DND-41 (cell line): ENCODE results near the gene VHLL.

Source experiments
- ATAC-seq: fragments of 200-7000 bp; cut with Tn5 transposase; 3 replicates; pipeline ENCODE4 v1.9.1; 2021; ENCODE audit warnings: low read depth; ENCODE audit not compliant: insufficient read depth
- DNase-seq: peaks from one replicate; pipeline ENCODE4 v3.0.0-alpha.2; 2020
- H2AFZ ChIP-seq: 2 replicates; pipeline ENCODE4 v1.6.0; 2012; ENCODE audit warnings: low read depth, low read length
- H3K27ac ChIP-seq: 2 replicates; pipeline ENCODE4 v1.5.1; 2012; ENCODE audit warnings: low read length, inconsistent platforms
- H3K27me3 ChIP-seq: fragments of 200-600 bp; sonication (generic); 2 replicates; pipeline ENCODE4 v1.6.0; 2012; ENCODE audit warnings: low read length, mild to moderate bottlenecking, inconsistent platforms; ENCODE audit not compliant: insufficient read depth, poor library complexity
- H3K36me3 ChIP-seq: 2 replicates; pipeline ENCODE4 v1.5.1; 2012; ENCODE audit warnings: low read length, inconsistent platforms; ENCODE audit not compliant: insufficient read depth
- H3K4me1 ChIP-seq: 2 replicates; pipeline ENCODE4 v1.5.1; 2012; ENCODE audit warnings: mild to moderate bottlenecking, low read length; ENCODE audit not compliant: insufficient read depth
- H3K4me2 ChIP-seq: 2 replicates; pipeline ENCODE4 v1.6.0; 2012; ENCODE audit warnings: mild to moderate bottlenecking, moderate library complexity, low read length, inconsistent platforms; ENCODE audit not compliant: insufficient read depth
- H3K4me3 ChIP-seq, 2 experiments: fragments of 200-600 bp in 1 of 2; shearing (Covaris generic) in 1 of 2; 2 replicates each; pipeline ENCODE4 v1.5.1; 2012 to 2016; ENCODE audit warnings: inconsistent platforms in 2 of 2, low read length in 2 of 2, mild to moderate bottlenecking in 2 of 2, low read depth in 1 of 2, moderate library complexity in 1 of 2
- H3K79me2 ChIP-seq: 2 replicates; pipeline ENCODE4 v1.6.0; 2012; ENCODE audit warnings: low read length, inconsistent platforms; ENCODE audit not compliant: insufficient read depth
- H3K9ac ChIP-seq: 2 replicates; pipeline ENCODE4 v1.6.0; 2012; ENCODE audit warnings: low read depth, mild to moderate bottlenecking, inconsistent platforms, low read length, moderate library complexity
- H3K9me3 ChIP-seq: 2 replicates; pipeline ENCODE4 v1.5.1; 2012; ENCODE audit warnings: low read length, moderate library complexity, mild to moderate bottlenecking, inconsistent platforms; ENCODE audit not compliant: insufficient read depth, severe bottlenecking
- H4K20me1 ChIP-seq: 2 replicates; pipeline ENCODE4 v1.6.0; 2012; ENCODE audit warnings: low read length; ENCODE audit not compliant: insufficient read depth
- EZH2 ChIP-seq: IDR thresholded peaks from 3 replicates; pipeline ENCODE4 v1.6.1; 2012; ENCODE audit warnings: borderline replicate concordance, low read depth, mild to moderate bottlenecking, moderate library complexity, low read length, inconsistent platforms; ENCODE audit not compliant: severe bottlenecking
- TF ChIP-seq, protein P1 (sequence below): IDR thresholded peaks from 2 replicates; pipeline ENCODE4 v1.5.1; 2012; ENCODE audit warnings: borderline replicate concordance, low read length, moderate library complexity, mild to moderate bottlenecking; ENCODE audit not compliant: poor library complexity, severe bottlenecking; ENCODE audit errors: extremely low read depth

The VHLL gene

DNA sequence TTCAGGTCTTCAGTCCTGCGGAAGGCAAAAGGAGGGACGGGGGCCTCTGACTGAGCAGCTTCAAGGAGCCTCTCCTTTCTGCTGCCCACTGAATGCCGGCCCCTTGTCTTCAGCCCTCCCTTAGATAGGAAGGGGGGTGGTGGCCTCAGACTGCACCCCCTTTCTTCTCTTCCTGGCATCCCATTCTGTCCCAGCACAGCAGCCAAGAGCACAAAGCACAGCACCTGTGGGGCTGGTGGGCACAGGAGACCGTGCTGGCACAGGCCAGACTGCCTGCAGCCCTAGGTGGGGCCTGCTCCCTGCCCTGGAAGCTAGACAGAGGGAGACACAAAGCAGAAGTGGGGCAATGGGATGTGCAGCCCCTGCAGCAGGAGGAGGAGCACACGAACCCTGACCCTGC lies 49.5 kb downstream of the VHLL start:
- ATAC-seq = no peak
- H2AFZ ChIP-seq = no peak overlapping the region

More for the DNA sequence above, 49.5 kb downstream of the VHLL start:
- Histone ChIP-seq H3K9ac (no peak overlapping the region), H3K4me2 (no peak overlapping the region), H3K9me3 (no peaks in the 10 kb centered on the region), H3K27ac (no peak overlapping the region), H4K20me1 (peaks cover 17% of the 10 kb centered on the region), H3K4me1 (no peaks in the 10 kb centered on the region), H3K36me3 (peaks cover 59% of the 10 kb centered on the region), H3K79me2 (no peaks in the 10 kb centered on the region), H3K27me3 (no peaks in the 10 kb centered on the region), H3K4me3 (no peak overlapping the region)
- no peak for DNase-seq
- no peak for TF ChIP-seq EZH2
- TF ChIP-seq, protein P1, sequence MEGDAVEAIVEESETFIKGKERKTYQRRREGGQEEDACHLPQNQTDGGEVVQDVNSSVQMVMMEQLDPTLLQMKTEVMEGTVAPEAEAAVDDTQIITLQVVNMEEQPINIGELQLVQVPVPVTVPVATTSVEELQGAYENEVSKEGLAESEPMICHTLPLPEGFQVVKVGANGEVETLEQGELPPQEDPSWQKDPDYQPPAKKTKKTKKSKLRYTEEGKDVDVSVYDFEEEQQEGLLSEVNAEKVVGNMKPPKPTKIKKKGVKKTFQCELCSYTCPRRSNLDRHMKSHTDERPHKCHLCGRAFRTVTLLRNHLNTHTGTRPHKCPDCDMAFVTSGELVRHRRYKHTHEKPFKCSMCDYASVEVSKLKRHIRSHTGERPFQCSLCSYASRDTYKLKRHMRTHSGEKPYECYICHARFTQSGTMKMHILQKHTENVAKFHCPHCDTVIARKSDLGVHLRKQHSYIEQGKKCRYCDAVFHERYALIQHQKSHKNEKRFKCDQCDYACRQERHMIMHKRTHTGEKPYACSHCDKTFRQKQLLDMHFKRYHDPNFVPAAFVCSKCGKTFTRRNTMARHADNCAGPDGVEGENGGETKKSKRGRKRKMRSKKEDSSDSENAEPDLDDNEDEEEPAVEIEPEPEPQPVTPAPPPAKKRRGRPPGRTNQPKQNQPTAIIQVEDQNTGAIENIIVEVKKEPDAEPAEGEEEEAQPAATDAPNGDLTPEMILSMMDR = no peak
